Measurements from ENCODE around the gene DLGAP1. TPM values are rescaled to one million over a fixed set of nuclear protein-coding genes. Genes with fewer than 3 reads are reported as not detected.

DLGAP1 gene
- total and polyA plus RNA-seq, 2 donors (not counting 1 experiment from before 2014, with no cell fraction given), result 0.07 to 0.61 TPM

DNA sequence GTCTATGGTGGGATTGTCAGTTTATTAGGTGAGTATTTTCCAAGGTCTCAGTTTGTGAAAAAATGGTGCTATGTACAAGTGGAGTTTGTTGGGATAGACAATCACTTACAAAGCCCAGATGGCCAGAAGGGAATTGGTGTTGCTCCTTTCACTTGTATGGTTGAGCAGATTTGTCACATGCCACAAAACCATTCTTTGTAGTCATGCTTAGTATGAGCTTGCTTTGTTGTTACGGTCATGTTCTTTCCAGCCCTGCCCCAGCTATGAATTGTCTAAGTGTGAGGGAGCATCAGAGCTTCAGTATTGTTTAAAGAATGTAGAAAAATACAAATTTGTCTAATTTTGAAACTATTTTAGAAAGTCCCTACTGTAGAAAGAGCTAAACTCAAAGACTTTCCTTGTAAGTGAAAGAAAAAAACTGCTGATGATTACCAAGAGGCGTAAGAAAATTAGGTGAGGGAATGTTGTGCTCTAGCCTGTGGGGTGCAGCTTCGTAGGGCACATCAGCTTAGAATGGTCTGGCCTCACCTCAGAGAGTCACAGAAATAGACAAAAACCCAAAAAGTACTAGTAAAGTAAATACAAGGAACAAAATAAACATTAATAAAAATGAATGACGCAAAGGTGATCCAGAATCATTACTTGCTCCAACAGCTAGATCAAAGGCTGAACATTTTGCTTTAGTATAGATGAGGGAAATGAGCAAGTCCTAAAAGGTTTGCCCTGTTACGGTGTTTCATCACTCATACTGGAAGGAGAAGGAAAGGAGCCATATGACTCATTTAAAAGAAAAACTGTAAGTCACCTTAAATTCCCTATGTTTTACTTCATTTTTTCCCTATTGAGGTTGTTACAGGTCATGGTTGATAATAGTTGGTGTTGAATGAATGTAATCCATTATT, 995.9 kb downstream of the DLGAP1 start:
- 0% methylated on average over 1 of the region's 5 CpGs for WGBS (ENCODE audit: insufficient coverage)
- no peaks in the 10 kb centered on the region for H4K20me1 ChIP-seq (ENCODE audit: control insufficient read depth, insufficient read depth, low read length, poor library complexity, severe bottlenecking)
- Mint-ChIP-seq H3K4me3 (peak overlapping the region; percentile 14), H3K27me3 (no peaks in the 10 kb centered on the region), H3K4me1 (peaks cover 31% of the 10 kb centered on the region), H3K27ac (peak overlapping the region; percentile 71), H3K9me3 (ENCODE audit: insufficient read depth) (peaks cover 3% of the 10 kb centered on the region)
- POLR2A ChIA-PET, result interaction anchor here (0.5 kb wide), 1 partner anchor 139 kb away, joined by 3 read pairs; no protein-coding TSS in a partner anchor
- ATAC-seq (ENCODE audit: low read depth) (no peak), DNase-seq (no peak)
- H3K4me2 ChIP-seq (replicated peaks; ENCODE audit: low read depth, low read length, poor library complexity, severe bottlenecking), result no peak overlapping the region
- peaks cover 22% of the 10 kb centered on the region for H3K79me2 ChIP-seq (ENCODE audit: control insufficient read depth, insufficient read depth, low read length)
- peaks cover 6 to 23% of the 10 kb centered on the region in 2 experiments for H3K36me3 ChIP-seq (replicated peaks in 1 of 2; ENCODE audit: control extremely low read depth in 1 of 2, control insufficient read depth in 1 of 2, extremely low read depth in 1 of 2, insufficient read depth in 2 of 2, low read length in 1 of 2)
- no peak overlapping the region for H3K9ac ChIP-seq (ENCODE audit: low read length)
- H3K4me1 ChIP-seq (ENCODE audit: control insufficient read depth in 2 of 2, insufficient read depth in 2 of 2, low read length in 2 of 2), result peaks cover 0 to 4% of the 10 kb centered on the region in 2 donors
- peaks cover 3 to 10% (median 3%) of the 10 kb centered on the region in 3 donors for H3K9me3 ChIP-seq (ENCODE audit: control extremely low read depth in 1 of 3, control insufficient read depth in 2 of 3, insufficient read depth in 1 of 3, low read length in 2 of 3)
- CTCF ChIA-PET, result interaction anchor here (0.7 to 2.7 kb wide), 4 partner anchors 102 to 207 kb away, joined by 3 to 17 read pairs (median 10); no protein-coding TSS in a partner anchor
- no peak overlapping the region for H3K4me3 ChIP-seq (ENCODE audit: control extremely low read depth in 1 of 5, extremely low read depth in 1 of 5, insufficient read depth in 1 of 5, low read depth in 2 of 5, low read length in 4 of 5)
- no peaks in the 10 kb centered on the region for H3K27me3 ChIP-seq (replicated peaks in 1 of 4; ENCODE audit: control extremely low read depth in 1 of 4, control insufficient read depth in 3 of 4, insufficient read depth in 4 of 4, low read length in 3 of 4)
- peak overlapping the region; percentile 4 to 29 for H3K27ac ChIP-seq (ENCODE audit: low read length in 2 of 2)
- intact Hi-C loops (cut with micrococcal nuclease), result no loop called here
- TF ChIP-seq EZH2 (IDR thresholded peaks at IDR 0.05; ENCODE audit: borderline replicate concordance, insufficient read depth, low read depth, low read length, poor library complexity, severe bottlenecking), result no peak
- H2AFZ ChIP-seq (ENCODE audit: insufficient read depth, low read depth, low read length, poor library complexity, severe bottlenecking), result no peak overlapping the region

DNA sequence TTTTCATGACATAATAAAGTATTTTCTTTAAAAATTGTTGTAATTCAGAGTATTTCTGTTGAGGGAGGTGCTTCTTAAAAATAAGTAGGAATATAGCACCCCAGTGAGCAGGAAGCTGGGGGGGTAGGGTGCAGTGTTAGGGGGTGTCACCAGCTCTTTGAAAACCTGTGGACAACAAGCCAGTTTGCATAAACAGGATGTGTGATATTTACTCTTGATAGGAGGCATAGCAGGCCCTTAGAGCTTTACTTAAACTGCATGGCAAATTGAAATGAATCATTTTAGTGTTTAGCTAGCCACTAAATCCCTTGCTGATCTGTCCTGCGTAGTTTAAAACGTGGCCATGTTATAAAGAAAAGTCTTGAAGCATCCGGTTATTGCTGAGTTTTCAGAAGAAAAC, 996.7 kb downstream of the DLGAP1 start:
- Mint-ChIP-seq H3K27me3 (no peaks in the 10 kb centered on the region), H3K4me3 (peak overlapping the region; percentile 14), H3K27ac (peak overlapping the region; percentile 71), H3K4me1 (peaks cover 38% of the 10 kb centered on the region), H3K9me3 (ENCODE audit: insufficient read depth) (peaks cover 3% of the 10 kb centered on the region)
- H3K4me3 ChIP-seq (ENCODE audit: control extremely low read depth in 1 of 5, extremely low read depth in 1 of 5, insufficient read depth in 1 of 5, low read depth in 2 of 5, low read length in 4 of 5), result no peak overlapping the region
- no peak for DNase-seq
- intact Hi-C loops (cut with micrococcal nuclease), result no loop called here
- H3K27ac ChIP-seq (ENCODE audit: low read length in 2 of 2), result peak overlapping the region in 1 of 2 donors; percentile 29
- peaks cover 27% of the 10 kb centered on the region for H3K79me2 ChIP-seq (ENCODE audit: control insufficient read depth, insufficient read depth, low read length)
- WGBS (ENCODE audit: insufficient coverage), result 73% methylated on average over 3 of the region's 3 CpGs
- H2AFZ ChIP-seq (ENCODE audit: insufficient read depth, low read depth, low read length, poor library complexity, severe bottlenecking), result no peak overlapping the region
- peaks cover 6 to 23% of the 10 kb centered on the region in 2 experiments for H3K36me3 ChIP-seq (replicated peaks in 1 of 2; ENCODE audit: control extremely low read depth in 1 of 2, control insufficient read depth in 1 of 2, extremely low read depth in 1 of 2, insufficient read depth in 2 of 2, low read length in 1 of 2)
- POLR2A ChIA-PET, result interaction anchor here (0.5 kb wide), 1 partner anchor 138 kb away, joined by 3 read pairs; no protein-coding TSS in a partner anchor
- no peak for ATAC-seq (ENCODE audit: low read depth)
- peaks cover 3 to 10% (median 3%) of the 10 kb centered on the region in 3 donors for H3K9me3 ChIP-seq (ENCODE audit: control extremely low read depth in 1 of 3, control insufficient read depth in 2 of 3, insufficient read depth in 1 of 3, low read length in 2 of 3)
- no peaks in the 10 kb centered on the region for H3K27me3 ChIP-seq (replicated peaks in 1 of 4; ENCODE audit: control extremely low read depth in 1 of 4, control insufficient read depth in 3 of 4, insufficient read depth in 4 of 4, low read length in 3 of 4)
- H3K4me2 ChIP-seq (replicated peaks; ENCODE audit: low read depth, low read length, poor library complexity, severe bottlenecking), result no peak overlapping the region
- CTCF ChIA-PET, result interaction anchor here (1.0 to 2.7 kb wide), 9 partner anchors 23 to 210 kb away, joined by 3 to 17 read pairs (median 6); partner anchors contain the start of gene MYL12A
- no peak overlapping the region for H3K9ac ChIP-seq (ENCODE audit: low read length)
- H4K20me1 ChIP-seq (ENCODE audit: control insufficient read depth, insufficient read depth, low read length, poor library complexity, severe bottlenecking), result no peaks in the 10 kb centered on the region
- H3K4me1 ChIP-seq (ENCODE audit: control insufficient read depth in 2 of 2, insufficient read depth in 2 of 2, low read length in 2 of 2), result peaks cover 8 to 10% of the 10 kb centered on the region in 2 donors
- TF ChIP-seq, protein P1, sequence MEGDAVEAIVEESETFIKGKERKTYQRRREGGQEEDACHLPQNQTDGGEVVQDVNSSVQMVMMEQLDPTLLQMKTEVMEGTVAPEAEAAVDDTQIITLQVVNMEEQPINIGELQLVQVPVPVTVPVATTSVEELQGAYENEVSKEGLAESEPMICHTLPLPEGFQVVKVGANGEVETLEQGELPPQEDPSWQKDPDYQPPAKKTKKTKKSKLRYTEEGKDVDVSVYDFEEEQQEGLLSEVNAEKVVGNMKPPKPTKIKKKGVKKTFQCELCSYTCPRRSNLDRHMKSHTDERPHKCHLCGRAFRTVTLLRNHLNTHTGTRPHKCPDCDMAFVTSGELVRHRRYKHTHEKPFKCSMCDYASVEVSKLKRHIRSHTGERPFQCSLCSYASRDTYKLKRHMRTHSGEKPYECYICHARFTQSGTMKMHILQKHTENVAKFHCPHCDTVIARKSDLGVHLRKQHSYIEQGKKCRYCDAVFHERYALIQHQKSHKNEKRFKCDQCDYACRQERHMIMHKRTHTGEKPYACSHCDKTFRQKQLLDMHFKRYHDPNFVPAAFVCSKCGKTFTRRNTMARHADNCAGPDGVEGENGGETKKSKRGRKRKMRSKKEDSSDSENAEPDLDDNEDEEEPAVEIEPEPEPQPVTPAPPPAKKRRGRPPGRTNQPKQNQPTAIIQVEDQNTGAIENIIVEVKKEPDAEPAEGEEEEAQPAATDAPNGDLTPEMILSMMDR (IDR thresholded peaks at IDR 0.05), result no peak
- no peak for TF ChIP-seq EZH2 (IDR thresholded peaks at IDR 0.05; ENCODE audit: borderline replicate concordance, insufficient read depth, low read depth, low read length, poor library complexity, severe bottlenecking)
